Measurements from ENCODE around the gene RABEP2.
"Not testable (repeated sequence)": the region's sequence is repeated elsewhere in the genome, so short reads cannot be mapped to it uniquely, and the experiment has no call there.

The RABEP2 gene

GRCh38 chr16:28901862-28902261 lies 23.2 kb downstream of the RABEP2 start:
- no peak for DNase-seq

GRCh38 chr16:28900601-28901000 lies 24.4 kb downstream of the RABEP2 start:
- no peak for DNase-seq

- no peak for DNase-seq
Observed at GRCh38 chr16:28899882-28900590, 25.0 kb downstream of the RABEP2 start.

- DNase-seq: no peak
Observed at GRCh38 chr16:28898942-28899341, 26.1 kb downstream of the RABEP2 start.

- DNase-seq: no peak
Observed at GRCh38 chr16:28898266-28898665, 26.8 kb downstream of the RABEP2 start.

GRCh38 chr16:28897826-28898225 lies 27.2 kb downstream of the RABEP2 start:
- no peak for DNase-seq

- no peak for DNase-seq
Observed at GRCh38 chr16:28895609-28896008, 29.4 kb downstream of the RABEP2 start.

- DNase-seq: no peak
Observed at GRCh38 chr16:28893291-28893690, 31.7 kb downstream of the RABEP2 start.

- DNase-seq: no peak
Observed at GRCh38 chr16:28891964-28892890, 32.8 kb downstream of the RABEP2 start.

GRCh38 chr16:28890355-28890754 lies 34.7 kb downstream of the RABEP2 start:
- DNase-seq: not testable (repeated sequence)

- no peak for DNase-seq
Observed at GRCh38 chr16:28886945-28887344, 38.1 kb downstream of the RABEP2 start.

GRCh38 chr16:28884045-28884444 lies 41.0 kb downstream of the RABEP2 start:
- DNase-seq: no peak

GRCh38 chr16:28883221-28883996 lies 41.6 kb downstream of the RABEP2 start:
- no peak for DNase-seq

- no peak for DNase-seq
Observed at GRCh38 chr16:28882551-28883160, 42.4 kb downstream of the RABEP2 start.

- DNase-seq: not testable (repeated sequence)
Observed at GRCh38 chr16:28881565-28881964, 43.5 kb downstream of the RABEP2 start.

GRCh38 chr16:28880955-28881354 lies 44.1 kb downstream of the RABEP2 start:
- DNase-seq: no peak

- DNase-seq: no peak
Observed at GRCh38 chr16:28880589-28880915, 44.5 kb downstream of the RABEP2 start.

- peak; percentile 62 for DNase-seq
Observed at GRCh38 chr16:28879841-28880588, 45.0 kb downstream of the RABEP2 start.

GRCh38 chr16:28879261-28879840 lies 45.7 kb downstream of the RABEP2 start:
- no peak for DNase-seq

GRCh38 chr16:28878083-28878926 lies 46.7 kb downstream of the RABEP2 start, which contains the start of gene ATP2A1:
ATP2A1 (plus strand) TSS chr16:28878488; CDS start chr16:28878672, 184 bp downstream.
- DNase-seq: no peak

GRCh38 chr16:28877655-28878000 lies 47.4 kb downstream of the RABEP2 start:
- DNase-seq: no peak
